Activated CD8-positive, alpha-beta memory T cell treated with anti-CD3 and anti-CD28 coated beads, Interleukin-2, amount 50 U/mL, for 4 hours (primary cell): ENCODE results near the gene MTA2.
"Not testable (repeated sequence)": the region's sequence is repeated elsewhere in the genome, so short reads cannot be mapped to it uniquely, and the experiment has no call there.

ENCODE experiments used
- DNase-seq: peaks from one replicate; pipeline ENCODE4 v3.0.0-alpha.2; 2020

Gene MTA2

GRCh38 chr11:62565100-62565802 lies 36.4 kb downstream of the MTA2 start:
- DNase-seq: no peak

DNA sequence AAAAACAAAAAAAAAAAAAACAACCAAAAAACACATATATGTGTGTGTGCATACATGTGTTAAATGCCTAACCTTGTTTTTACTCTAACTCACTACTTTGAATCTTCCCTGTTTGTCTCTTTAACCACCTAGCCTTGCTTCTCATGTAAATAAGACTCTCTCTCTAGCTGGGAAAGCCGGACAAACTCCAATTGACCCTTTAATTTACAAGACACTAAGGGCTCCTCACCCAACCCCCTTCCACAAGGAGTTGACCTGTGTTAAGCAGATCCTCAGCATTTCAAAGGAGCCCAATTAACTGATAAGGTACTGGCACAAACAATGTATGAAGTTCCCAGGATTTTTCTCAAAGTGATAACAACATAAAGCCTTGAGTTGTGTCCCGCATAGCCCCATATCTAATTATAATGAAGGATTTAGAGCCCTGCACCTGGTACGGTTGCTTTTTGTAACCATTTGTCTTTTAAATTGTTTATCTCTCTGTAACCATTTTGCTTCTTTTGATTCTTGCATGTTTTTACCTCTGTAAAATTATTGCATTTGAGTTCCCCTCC lies 39.9 kb downstream of the MTA2 start:
- DNase-seq: not testable (repeated sequence)

DNA sequence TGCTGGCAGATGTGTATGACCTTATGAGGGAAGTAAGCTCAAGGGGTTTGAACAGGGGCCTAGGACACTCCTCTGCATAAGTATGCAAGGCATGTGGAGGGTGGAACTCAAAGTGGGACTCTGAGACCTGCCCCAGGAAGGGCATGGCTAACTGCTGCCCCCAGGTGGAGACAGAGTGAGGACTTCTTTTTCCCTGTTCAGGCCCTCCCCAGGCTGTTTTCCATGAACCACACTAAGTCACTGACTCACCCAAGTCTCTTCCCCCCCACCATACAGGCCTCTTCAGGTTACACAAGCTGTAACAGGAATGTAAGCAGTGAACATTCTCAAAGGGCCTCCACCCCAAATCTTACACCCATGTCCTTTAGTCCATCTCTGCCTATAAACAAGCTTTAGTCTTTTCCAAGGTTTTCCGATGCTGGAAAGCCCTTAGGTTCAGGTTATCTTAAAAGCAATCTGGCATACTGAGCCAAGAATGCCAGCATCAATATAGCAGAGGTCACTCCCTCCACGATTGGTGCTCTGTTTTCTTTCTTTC lies 41.0 kb downstream of the MTA2 start:
- DNase-seq: peak; percentile 83

- DNase-seq: not testable (repeated sequence)
Observed at GRCh38 chr11:62559626-62560025, 42.0 kb downstream of the MTA2 start.

GRCh38 chr11:62559204-62559603 lies 42.5 kb downstream of the MTA2 start:
- DNase-seq: no peak

DNA sequence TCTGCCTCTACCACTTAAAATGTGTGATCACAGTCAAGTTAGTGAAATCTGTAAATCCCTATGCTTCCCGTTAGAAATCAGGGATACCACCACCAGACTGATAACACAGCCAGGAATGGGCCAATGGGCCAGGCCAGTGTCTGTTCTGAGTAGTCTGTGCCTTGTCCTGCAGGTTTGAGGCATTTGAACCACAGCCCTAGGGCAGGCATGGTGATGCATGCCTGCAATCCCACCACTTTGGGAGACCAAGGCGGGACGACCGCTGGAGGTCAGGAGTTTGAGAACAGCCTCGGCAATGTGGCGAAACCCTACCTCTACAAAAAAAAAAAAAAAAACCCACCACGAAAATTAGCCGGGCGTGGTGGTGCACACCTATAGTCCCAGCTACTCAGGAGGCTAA lies 43.0 kb downstream of the MTA2 start:
- DNase-seq: no peak

DNA sequence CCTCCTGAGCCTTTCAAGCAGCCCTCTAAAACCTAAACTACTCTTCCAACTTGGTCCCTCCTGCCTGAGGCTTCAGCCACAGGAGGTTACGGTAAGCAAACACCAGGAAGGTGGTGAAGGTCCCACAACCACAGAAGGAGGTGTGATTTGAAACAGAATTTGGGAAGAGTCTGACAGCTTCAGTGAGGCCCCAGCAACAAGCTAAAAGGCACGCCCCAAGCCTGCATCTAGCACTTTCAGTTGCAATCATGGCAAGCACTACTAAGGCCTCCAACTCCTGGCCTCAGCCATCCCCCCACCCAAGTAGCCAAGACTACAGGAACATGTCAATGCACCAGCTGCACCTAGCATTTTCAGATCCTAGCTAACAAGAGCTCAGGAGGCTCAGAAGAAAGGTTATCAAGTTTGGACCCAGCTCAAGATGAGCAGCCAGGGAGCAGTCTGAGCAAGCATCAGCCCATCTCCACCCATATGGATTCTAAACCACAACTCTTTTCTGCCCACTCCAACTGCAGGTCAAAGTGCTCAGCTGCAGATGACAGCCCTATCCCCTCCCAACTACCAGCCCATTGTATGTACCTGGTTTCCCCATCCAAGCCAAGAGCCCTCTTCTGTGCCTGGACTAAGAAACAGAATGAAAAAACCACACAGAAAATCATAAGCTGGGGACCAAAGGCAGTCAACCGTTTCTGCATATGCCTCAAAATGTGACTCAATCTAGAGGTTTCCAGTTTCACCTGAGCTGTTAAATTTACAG lies 44.6 kb downstream of the MTA2 start:
- DNase-seq: no peak

- DNase-seq: peak; percentile 70
Observed at GRCh38 chr11:62556108-62556874, 45.4 kb downstream of the MTA2 start.

DNA sequence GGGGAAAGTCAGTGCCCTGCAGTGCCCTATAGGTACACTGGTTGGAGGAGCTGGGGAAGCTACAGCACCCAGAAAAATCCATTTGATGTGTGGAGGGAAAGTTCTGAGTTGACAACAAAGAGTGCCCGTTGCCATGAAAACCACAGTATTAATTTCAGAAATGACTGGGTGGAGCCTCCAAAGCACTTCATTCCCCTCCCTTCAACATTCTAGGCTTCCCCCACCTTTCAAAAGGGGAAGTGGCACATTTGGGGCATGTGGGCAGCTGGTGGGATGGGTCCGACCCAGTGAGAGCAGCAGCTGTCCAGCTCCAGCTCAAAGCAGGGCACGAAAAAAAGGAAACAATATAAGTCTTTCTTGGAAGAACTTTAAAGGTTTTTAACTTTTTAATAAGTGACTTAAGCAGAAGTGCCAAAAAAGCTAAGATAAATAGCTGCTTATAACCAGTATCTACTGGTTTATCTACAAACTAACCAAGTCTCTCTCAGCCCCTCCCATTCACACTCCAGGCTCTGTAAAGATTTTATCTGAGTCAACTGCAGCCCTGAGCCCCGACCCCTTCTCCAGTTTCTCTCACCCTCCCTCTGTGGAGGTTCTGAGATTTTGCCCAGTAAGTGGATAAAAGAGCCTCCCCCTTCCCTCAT lies 46.1 kb downstream of the MTA2 start:
- no peak for DNase-seq

GRCh38 chr11:62554387-62555167 lies 47.1 kb downstream of the MTA2 start:
- no peak for DNase-seq

DNA sequence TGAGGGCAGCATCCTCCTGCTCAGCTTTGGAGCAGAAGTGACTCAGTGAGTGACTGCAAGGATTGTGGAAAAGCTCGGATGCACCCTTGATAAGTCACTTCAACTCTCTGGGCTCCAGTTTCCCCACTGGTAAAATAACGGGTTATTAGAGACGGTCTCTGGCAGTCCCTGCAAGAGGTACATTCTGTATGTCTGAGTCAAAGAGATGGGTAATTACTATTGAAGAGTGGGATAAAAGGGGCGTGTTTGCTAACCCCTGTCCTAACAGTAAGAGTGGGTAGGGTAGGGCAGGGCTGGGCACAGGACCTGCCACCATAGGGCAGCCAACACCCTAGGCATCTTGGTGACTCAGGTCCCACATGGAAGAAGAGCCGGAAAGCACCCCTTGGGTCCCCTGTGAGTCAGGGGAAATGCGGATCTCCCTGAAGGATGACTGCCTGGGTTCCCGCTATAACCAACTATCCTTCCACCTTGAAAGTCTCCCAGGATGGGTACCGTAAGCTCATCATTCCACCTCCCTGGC lies 47.8 kb downstream of the MTA2 start:
- DNase-seq: no peak

GRCh38 chr11:62553080-62553838 lies 48.4 kb downstream of the MTA2 start:
- no peak for DNase-seq

- DNase-seq: no peak
Observed at GRCh38 chr11:62552485-62553079, 49.1 kb downstream of the MTA2 start.

- DNase-seq: not testable (repeated sequence)
Observed at GRCh38 chr11:62550478-62550877, 51.2 kb downstream of the MTA2 start.

GRCh38 chr11:62548545-62549335 lies 52.9 kb downstream of the MTA2 start:
- DNase-seq: no peak

GRCh38 chr11:62547691-62548281 lies 53.9 kb downstream of the MTA2 start:
- DNase-seq: no peak

GRCh38 chr11:62546929-62547625 lies 54.6 kb downstream of the MTA2 start:
- no peak for DNase-seq

- DNase-seq: peak; percentile 61
Observed at GRCh38 chr11:62546244-62546928, 55.3 kb downstream of the MTA2 start, which contains the start of gene AHNAK. Gene AHNAK (minus strand): TSS chr11:62546806. CDS start chr11:62536098, 10,708 bp downstream.
